ENCODE measurements around the gene DNAH6.
"Not testable (repeated sequence)": the region's sequence is repeated elsewhere in the genome, so short reads cannot be mapped to it uniquely, and the experiment has no call there.

DNAH6 gene

GRCh38 chr2:84491256-84491655 lies 25.0 kb upstream of the DNAH6 start:
- H3K27ac ChIP-seq (ENCODE audit: low read depth, low read length), result no peak overlapping the region
- H3K4me3 ChIP-seq (ENCODE audit: low read length), result no peak overlapping the region
- no peak overlapping the region for H3K9ac ChIP-seq (ENCODE audit: low read length)
- no peaks in the 10 kb centered on the region for H3K4me1 ChIP-seq (ENCODE audit: control insufficient read depth, insufficient read depth, low read length)
- H3K27me3 ChIP-seq (ENCODE audit: control insufficient read depth, insufficient read depth, low read length), result no peaks in the 10 kb centered on the region
- no peaks in the 10 kb centered on the region for H3K36me3 ChIP-seq (ENCODE audit: control insufficient read depth, insufficient read depth, low read length)

DNA sequence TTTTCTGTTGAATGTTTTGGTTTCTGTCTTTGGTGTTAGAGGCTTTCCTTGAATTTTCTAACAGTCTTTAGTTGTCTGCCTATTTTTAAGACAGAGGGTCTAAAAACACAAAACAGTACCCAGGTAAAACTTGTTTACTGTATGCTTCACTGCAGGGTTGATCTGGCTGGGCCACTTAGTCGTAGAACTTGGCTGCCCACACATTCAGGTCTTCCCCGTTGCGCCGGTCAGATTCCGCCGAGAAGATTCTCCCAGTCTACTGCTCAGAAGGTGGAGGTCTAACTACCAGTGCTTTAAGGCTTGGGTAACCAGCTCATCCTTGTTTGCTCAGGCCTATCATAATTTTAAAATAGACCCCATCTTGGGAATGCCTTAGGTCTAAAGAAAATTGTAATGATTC lies 24.6 kb upstream of the DNAH6 start:
- Histone ChIP-seq H3K9ac (ENCODE audit: low read length) (no peak overlapping the region), H3K4me3 (ENCODE audit: low read length) (no peak overlapping the region), H3K27ac (ENCODE audit: low read depth, low read length) (no peak overlapping the region), H3K27me3 (ENCODE audit: control insufficient read depth, insufficient read depth, low read length) (no peaks in the 10 kb centered on the region), H3K4me1 (ENCODE audit: control insufficient read depth, insufficient read depth, low read length) (no peaks in the 10 kb centered on the region), H3K36me3 (ENCODE audit: control insufficient read depth, insufficient read depth, low read length) (no peaks in the 10 kb centered on the region)

GRCh38 chr2:84492571-84492970 lies 23.7 kb upstream of the DNAH6 start:
- Histone ChIP-seq H3K27me3 (ENCODE audit: control insufficient read depth, insufficient read depth, low read length) (no peaks in the 10 kb centered on the region), H3K4me3 (ENCODE audit: low read length) (no peak overlapping the region), H3K36me3 (ENCODE audit: control insufficient read depth, insufficient read depth, low read length) (no peaks in the 10 kb centered on the region), H3K4me1 (ENCODE audit: control insufficient read depth, insufficient read depth, low read length) (no peaks in the 10 kb centered on the region), H3K27ac (ENCODE audit: low read depth, low read length) (no peak overlapping the region), H3K9ac (ENCODE audit: low read length) (no peak overlapping the region)

DNA sequence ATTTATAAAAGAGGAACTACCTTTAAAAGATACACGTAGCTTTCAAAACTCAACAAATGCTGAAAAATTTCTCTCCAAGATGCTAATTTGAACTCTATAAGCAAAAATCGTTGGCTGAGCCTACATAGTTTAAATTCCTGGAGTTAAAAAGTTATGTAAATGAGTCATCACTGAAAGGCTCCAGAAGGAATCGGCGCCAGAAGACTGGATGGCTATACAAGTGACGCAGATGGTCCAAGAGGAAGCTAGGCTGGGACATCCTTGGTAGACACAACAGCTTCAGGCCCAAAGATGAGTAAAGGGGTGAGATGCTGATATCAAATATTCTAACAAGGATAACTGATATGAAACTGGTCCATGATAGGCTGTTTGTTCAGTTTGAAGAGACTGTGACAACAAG lies 22.8 kb upstream of the DNAH6 start:
- H3K27me3 ChIP-seq (ENCODE audit: control insufficient read depth, insufficient read depth, low read length), result no peaks in the 10 kb centered on the region
- no peak overlapping the region for H3K9ac ChIP-seq (ENCODE audit: low read length)
- no peaks in the 10 kb centered on the region for H3K36me3 ChIP-seq (ENCODE audit: control insufficient read depth, insufficient read depth, low read length)
- H3K4me1 ChIP-seq (ENCODE audit: control insufficient read depth, insufficient read depth, low read length), result no peaks in the 10 kb centered on the region
- H3K27ac ChIP-seq (ENCODE audit: low read depth, low read length), result no peak overlapping the region
- H3K4me3 ChIP-seq (ENCODE audit: low read length), result no peak overlapping the region

GRCh38 chr2:84494070-84494469 lies 22.2 kb upstream of the DNAH6 start:
- Histone ChIP-seq H3K4me3 (ENCODE audit: low read length) (no peak overlapping the region), H3K4me1 (ENCODE audit: control insufficient read depth, insufficient read depth, low read length) (no peaks in the 10 kb centered on the region), H3K27ac (ENCODE audit: low read depth, low read length) (no peak overlapping the region), H3K9ac (ENCODE audit: low read length) (no peak overlapping the region), H3K36me3 (ENCODE audit: control insufficient read depth, insufficient read depth, low read length) (no peaks in the 10 kb centered on the region), H3K27me3 (ENCODE audit: control insufficient read depth, insufficient read depth, low read length) (no peaks in the 10 kb centered on the region)

GRCh38 chr2:84495539-84496146 lies 20.7 kb upstream of the DNAH6 start:
- no peak overlapping the region for H3K9ac ChIP-seq (ENCODE audit: low read length)
- H3K4me3 ChIP-seq (ENCODE audit: low read length), result no peak overlapping the region
- no peaks in the 10 kb centered on the region for H3K36me3 ChIP-seq (ENCODE audit: control insufficient read depth, insufficient read depth, low read length)
- H3K27me3 ChIP-seq (ENCODE audit: control insufficient read depth, insufficient read depth, low read length), result no peaks in the 10 kb centered on the region
- no peak overlapping the region for H3K27ac ChIP-seq (ENCODE audit: low read depth, low read length)
- H3K4me1 ChIP-seq (ENCODE audit: control insufficient read depth, insufficient read depth, low read length), result no peaks in the 10 kb centered on the region

GRCh38 chr2:84496386-84496785 lies 19.9 kb upstream of the DNAH6 start:
- Histone ChIP-seq H3K4me3 (ENCODE audit: low read length) (no peak overlapping the region), H3K9ac (ENCODE audit: low read length) (no peak overlapping the region), H3K4me1 (ENCODE audit: control insufficient read depth, insufficient read depth, low read length) (no peaks in the 10 kb centered on the region), H3K36me3 (ENCODE audit: control insufficient read depth, insufficient read depth, low read length) (no peaks in the 10 kb centered on the region), H3K27me3 (ENCODE audit: control insufficient read depth, insufficient read depth, low read length) (no peaks in the 10 kb centered on the region), H3K27ac (ENCODE audit: low read depth, low read length) (no peak overlapping the region)

DNA sequence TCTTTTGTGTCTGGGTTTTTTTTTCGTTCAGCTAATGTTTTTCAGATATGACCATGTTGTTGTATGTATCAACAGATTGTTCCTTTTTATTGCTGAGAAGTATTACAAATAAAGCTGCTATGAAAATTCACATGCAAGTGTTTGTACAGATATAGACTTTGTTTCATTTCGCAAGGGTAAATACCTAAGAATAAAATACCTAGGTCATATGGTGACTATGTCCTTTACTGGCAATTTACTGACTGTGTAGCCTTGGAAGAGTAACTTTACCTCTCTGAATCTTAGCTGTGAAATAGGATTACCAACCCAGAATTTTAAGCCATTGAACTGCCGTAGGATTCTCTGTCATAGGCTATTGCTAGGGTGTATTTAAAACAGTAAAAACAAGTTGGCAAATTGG lies 19.0 kb upstream of the DNAH6 start:
- Histone ChIP-seq H3K4me3 (ENCODE audit: low read length) (no peak overlapping the region), H3K9ac (ENCODE audit: low read length) (no peak overlapping the region), H3K27ac (ENCODE audit: low read depth, low read length) (no peak overlapping the region), H3K27me3 (ENCODE audit: control insufficient read depth, insufficient read depth, low read length) (no peaks in the 10 kb centered on the region), H3K36me3 (ENCODE audit: control insufficient read depth, insufficient read depth, low read length) (no peaks in the 10 kb centered on the region), H3K4me1 (ENCODE audit: control insufficient read depth, insufficient read depth, low read length) (no peaks in the 10 kb centered on the region)

DNA sequence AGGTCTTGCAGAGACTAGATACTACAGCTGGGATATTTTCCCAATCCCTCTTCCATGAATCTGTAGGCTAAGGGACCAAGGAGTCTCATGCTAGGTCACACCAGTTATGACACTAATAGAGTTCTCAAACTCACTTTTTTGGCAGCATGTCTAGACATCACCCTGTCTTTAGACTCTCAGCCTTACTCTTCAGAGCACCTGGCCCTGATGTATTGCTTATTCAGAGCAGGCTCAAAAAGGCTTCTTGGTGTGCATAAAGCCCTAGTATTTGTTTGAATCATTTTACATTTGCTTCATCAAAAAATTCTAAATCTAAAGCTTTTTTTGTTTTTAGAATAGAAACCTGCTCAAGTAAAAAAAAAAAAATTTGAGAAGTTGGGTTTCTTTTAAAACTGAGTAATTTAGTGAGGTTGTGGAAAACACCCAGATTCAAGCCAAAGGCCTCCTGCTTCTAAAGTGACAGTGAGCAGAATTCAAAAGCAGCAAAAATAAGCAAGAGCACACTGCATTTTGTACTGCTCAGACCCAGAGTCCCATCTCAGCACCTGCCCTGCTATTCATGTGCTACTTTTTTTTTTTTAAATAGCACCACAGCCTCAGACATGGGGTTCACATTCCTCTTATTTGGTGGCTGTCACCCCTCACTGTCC lies 18.0 kb upstream of the DNAH6 start:
- Histone ChIP-seq H3K27me3 (ENCODE audit: control insufficient read depth, insufficient read depth, low read length) (no peaks in the 10 kb centered on the region), H3K36me3 (ENCODE audit: control insufficient read depth, insufficient read depth, low read length) (no peaks in the 10 kb centered on the region), H3K4me1 (ENCODE audit: control insufficient read depth, insufficient read depth, low read length) (no peaks in the 10 kb centered on the region), H3K4me3 (ENCODE audit: low read length) (no peak overlapping the region), H3K9ac (ENCODE audit: low read length) (no peak overlapping the region), H3K27ac (ENCODE audit: low read depth, low read length) (no peak overlapping the region)

DNA sequence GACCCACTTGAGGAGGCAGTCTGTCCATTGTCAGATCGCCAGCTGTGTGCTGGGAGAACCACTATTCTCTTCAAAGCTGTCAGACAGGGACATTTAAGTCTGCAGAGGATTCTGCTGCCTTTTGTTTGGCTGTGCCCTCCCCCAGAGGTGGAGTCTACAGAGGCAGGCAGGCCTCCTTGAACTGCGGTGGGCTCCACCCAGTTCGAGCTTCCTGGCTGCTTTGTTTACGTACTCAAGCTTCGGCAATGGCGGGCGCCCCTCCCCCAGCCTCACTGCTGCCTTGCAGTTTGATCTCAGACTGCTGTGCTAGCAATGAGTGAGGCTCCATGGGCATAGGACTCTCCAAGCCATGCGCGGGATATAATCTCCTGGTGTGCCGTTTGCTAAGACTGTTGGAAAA lies 5.3 kb upstream of the DNAH6 start:
- H3K9ac ChIP-seq (ENCODE audit: low read length); H3K36me3 ChIP-seq (ENCODE audit: control insufficient read depth, insufficient read depth, low read length); H3K27ac ChIP-seq (ENCODE audit: low read depth, low read length); H3K4me1 ChIP-seq (ENCODE audit: control insufficient read depth, insufficient read depth, low read length); H3K4me3 ChIP-seq (ENCODE audit: low read length); H3K27me3 ChIP-seq (ENCODE audit: control insufficient read depth, insufficient read depth, low read length): not testable (repeated sequence)

DNA sequence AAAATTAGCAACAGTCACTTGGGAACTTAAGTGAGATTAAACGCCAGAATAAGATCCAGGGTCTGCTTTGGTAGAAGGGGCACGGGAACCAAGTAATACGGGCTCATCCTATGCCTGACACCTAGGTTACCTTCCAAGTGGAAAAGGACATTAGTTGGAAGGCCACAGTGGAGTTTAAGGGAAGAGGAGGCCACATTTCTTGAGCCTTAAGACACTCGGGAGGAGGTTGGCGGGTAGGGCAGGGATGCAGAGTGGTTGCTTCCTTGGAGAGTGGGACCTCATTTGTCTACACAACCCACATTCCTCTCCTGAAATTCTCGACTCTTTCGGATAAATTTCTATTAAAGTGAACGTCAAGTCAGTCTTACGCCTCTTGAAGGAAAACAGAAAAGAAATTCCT lies 510 bp upstream of the DNAH6 start:
- Histone ChIP-seq H3K4me1 (ENCODE audit: control insufficient read depth, insufficient read depth, low read length) (peaks cover 3% of the 10 kb centered on the region), H3K27ac (ENCODE audit: low read depth, low read length) (no peak overlapping the region), H3K4me3 (ENCODE audit: low read length) (peak overlapping the region; percentile 65), H3K9ac (ENCODE audit: low read length) (no peak overlapping the region), H3K36me3 (ENCODE audit: control insufficient read depth, insufficient read depth, low read length) (no peaks in the 10 kb centered on the region), H3K27me3 (ENCODE audit: control insufficient read depth, insufficient read depth, low read length) (no peaks in the 10 kb centered on the region)

- Histone ChIP-seq H3K4me3 (ENCODE audit: low read length) (no peak overlapping the region), H3K9ac (ENCODE audit: low read length) (no peak overlapping the region), H3K27me3 (ENCODE audit: control insufficient read depth, insufficient read depth, low read length) (no peaks in the 10 kb centered on the region), H3K27ac (ENCODE audit: low read depth, low read length) (no peak overlapping the region), H3K36me3 (ENCODE audit: control insufficient read depth, insufficient read depth, low read length) (no peaks in the 10 kb centered on the region), H3K4me1 (ENCODE audit: control insufficient read depth, insufficient read depth, low read length) (peaks cover 3% of the 10 kb centered on the region)
Measured at GRCh38 chr2:84519332-84519957, 3.1 kb downstream of the DNAH6 start.

GRCh38 chr2:84526562-84526961 lies 10.3 kb downstream of the DNAH6 start:
- Histone ChIP-seq H3K36me3 (ENCODE audit: control insufficient read depth, insufficient read depth, low read length) (no peaks in the 10 kb centered on the region), H3K4me1 (ENCODE audit: control insufficient read depth, insufficient read depth, low read length) (no peaks in the 10 kb centered on the region), H3K9ac (ENCODE audit: low read length) (no peak overlapping the region), H3K27ac (ENCODE audit: low read depth, low read length) (no peak overlapping the region), H3K4me3 (ENCODE audit: low read length) (no peak overlapping the region), H3K27me3 (ENCODE audit: control insufficient read depth, insufficient read depth, low read length) (no peaks in the 10 kb centered on the region)

All from rectal smooth muscle tissue (tissue), 1 donor.